H9 (cell line): ENCODE results near the gene MEA1. TPM values are rescaled to one million over a fixed set of nuclear protein-coding genes. Genes with fewer than 3 reads are reported as not detected.

Experiments
- DNase-seq: peaks from one replicate; pipeline ENCODE4 v3.0.0-alpha.2; 2017
- H2AFZ ChIP-seq: one replicate; pipeline ENCODE4 v1.6.1; 2013; ENCODE audit warnings: mild to moderate bottlenecking, low read length, control low read depth, moderate library complexity
- H2AK5ac ChIP-seq: 2 replicates; pipeline ENCODE4 v1.6.1; 2013; ENCODE audit warnings: low read length, control low read depth, mixed read lengths; ENCODE audit not compliant: insufficient read length
- H2BK120ac ChIP-seq: one replicate; pipeline ENCODE4 v1.6.1; 2013; ENCODE audit warnings: low read depth, mild to moderate bottlenecking, low read length, control low read depth, inconsistent platforms; ENCODE audit not compliant: poor library complexity, severe bottlenecking
- H2BK12ac ChIP-seq: 2 replicates; pipeline ENCODE4 v1.6.1; 2013; ENCODE audit warnings: low read length, control low read depth, mixed read lengths, low read depth; ENCODE audit not compliant: insufficient read length
- H2BK15ac ChIP-seq: 2 replicates; pipeline ENCODE4 v1.6.1; 2013; ENCODE audit warnings: low read depth, low read length, control low read depth
- H2BK20ac ChIP-seq: one replicate; pipeline ENCODE4 v1.6.1; 2013; ENCODE audit warnings: low read depth, mild to moderate bottlenecking, low read length, control low read depth, inconsistent platforms; ENCODE audit not compliant: poor library complexity, severe bottlenecking
- H2BK5ac ChIP-seq: 2 replicates; pipeline ENCODE4 v1.6.1; 2013; ENCODE audit warnings: low read length, control low read depth, mixed read lengths; ENCODE audit not compliant: insufficient read length
- H3K14ac ChIP-seq: 2 replicates; pipeline ENCODE4 v1.6.1; 2013; ENCODE audit warnings: low read length, control low read depth; ENCODE audit not compliant: insufficient read depth
- H3K18ac ChIP-seq: 2 replicates; pipeline ENCODE4 v1.6.1; 2013; ENCODE audit warnings: low read depth, mild to moderate bottlenecking, mixed read lengths, low read length, control low read depth; ENCODE audit not compliant: insufficient read length
- H3K23ac ChIP-seq: 2 replicates; pipeline ENCODE4 v1.6.1; 2013; ENCODE audit warnings: low read length, control low read depth, mixed read lengths, low read depth; ENCODE audit not compliant: insufficient read length
- H3K23me2 ChIP-seq: 2 replicates; pipeline ENCODE4 v1.6.1; 2013; ENCODE audit warnings: low read depth, mild to moderate bottlenecking, mixed read lengths, low read length, control low read depth; ENCODE audit not compliant: insufficient read length, poor library complexity, severe bottlenecking
- H3K27ac ChIP-seq: 2 replicates; pipeline ENCODE4 v1.5.1; 2013; ENCODE audit warnings: low read length, control low read depth, mixed read lengths, low read depth; ENCODE audit not compliant: insufficient read length
- H3K27me3 ChIP-seq: 2 replicates; pipeline ENCODE4 v1.6.1; 2013; ENCODE audit warnings: low read length, control low read depth, inconsistent platforms; ENCODE audit not compliant: insufficient read depth
- H3K4ac ChIP-seq: 2 replicates; pipeline ENCODE4 v1.6.1; 2013; ENCODE audit warnings: low read depth, mild to moderate bottlenecking, control low read depth, inconsistent platforms, low read length, moderate library complexity
- H3K4me1 ChIP-seq: 2 replicates; pipeline ENCODE4 v1.6.1; 2013; ENCODE audit warnings: low read length, control low read depth, inconsistent platforms; ENCODE audit not compliant: insufficient read depth
- H3K4me2 ChIP-seq: 2 replicates; pipeline ENCODE4 v1.6.1; 2013; ENCODE audit warnings: low read length, control low read depth, mixed read lengths; ENCODE audit not compliant: insufficient read length, insufficient read depth
- H3K56ac ChIP-seq: 2 replicates; pipeline ENCODE4 v1.6.1; 2013; ENCODE audit warnings: low read depth, mild to moderate bottlenecking, mixed read lengths, low read length, control low read depth; ENCODE audit not compliant: insufficient read length
- H3K79me1 ChIP-seq: 2 replicates; pipeline ENCODE4 v1.6.1; 2013; ENCODE audit warnings: low read depth, mild to moderate bottlenecking, moderate library complexity, low read length, control low read depth, inconsistent platforms; ENCODE audit not compliant: insufficient read depth, poor library complexity, severe bottlenecking
- H3K79me2 ChIP-seq: 2 replicates; pipeline ENCODE4 v1.6.1; 2013; ENCODE audit warnings: low read length, control low read depth, inconsistent platforms; ENCODE audit not compliant: insufficient read depth
- H3K9ac ChIP-seq: 2 replicates; pipeline ENCODE4 v1.6.1; 2013; ENCODE audit warnings: low read length, control low read depth, mixed read lengths; ENCODE audit not compliant: insufficient read length; ENCODE audit errors: extremely low read depth
- H3K9me3 ChIP-seq: one replicate; pipeline ENCODE4 v1.6.1; 2013; ENCODE audit warnings: low read depth, low read length, inconsistent platforms; ENCODE audit not compliant: control insufficient read depth
- H3T11ph ChIP-seq: one replicate; pipeline ENCODE4 v1.6.1; 2013; ENCODE audit warnings: mild to moderate bottlenecking, low read length, control low read depth, inconsistent platforms
- H4K20me1 ChIP-seq: one replicate; pipeline ENCODE4 v1.6.1; 2013; ENCODE audit not compliant: control insufficient read depth, insufficient read length, insufficient read depth
- H4K5ac ChIP-seq: 2 replicates; pipeline ENCODE4 v1.6.1; 2013; ENCODE audit warnings: low read depth, mild to moderate bottlenecking, mixed read lengths, low read length, control low read depth; ENCODE audit not compliant: insufficient read length
- H4K8ac ChIP-seq: replicated peaks from 2 replicates; pipeline ENCODE4 v1.6.1; 2013; ENCODE audit warnings: low read length, control low read depth, mixed read lengths, low read depth; ENCODE audit not compliant: insufficient read length
- H4K91ac ChIP-seq: 2 replicates; pipeline ENCODE4 v1.6.1; 2013; ENCODE audit warnings: low read depth, mild to moderate bottlenecking, moderate library complexity, mixed read lengths, low read length, control low read depth; ENCODE audit not compliant: insufficient read length
- H3K27ac Mint-ChIP-seq, 3 experiments: 2 replicates in 2 of 3; 3 replicates in 1 of 3; pipeline ENCODE4 v1.8.0; 2020 to 2021; ENCODE audit warnings: mixed read lengths in 3 of 3, mild to moderate bottlenecking in 1 of 3, moderate library complexity in 1 of 3
- H3K27me3 Mint-ChIP-seq: 2 replicates; pipeline ENCODE4 v1.8.0; 2021; ENCODE audit warnings: low read depth, mild to moderate bottlenecking, moderate library complexity, mixed read lengths
- H3K36me3 Mint-ChIP-seq, 3 experiments: 2 replicates in 2 of 3; 3 replicates in 1 of 3; pipeline ENCODE4 v1.8.0; 2020 to 2021; ENCODE audit warnings: low read depth in 3 of 3, mixed read lengths in 3 of 3; ENCODE audit not compliant: insufficient read depth in 1 of 3
- H3K4me1 Mint-ChIP-seq, 2 experiments: 2 replicates each; pipeline ENCODE4 v1.8.0; 2020; ENCODE audit warnings: mixed read lengths in 2 of 2
- H3K4me3 Mint-ChIP-seq, 2 experiments: 2 replicates in 1 of 2; 3 replicates in 1 of 2; pipeline ENCODE4 v1.8.0; 2020 to 2021; ENCODE audit warnings: mild to moderate bottlenecking in 2 of 2, mixed read lengths in 2 of 2, moderate library complexity in 1 of 2
- H3K9me3 Mint-ChIP-seq, 2 experiments: 2 replicates in 1 of 2; 3 replicates in 1 of 2; pipeline ENCODE4 v1.8.0; 2020; ENCODE audit warnings: mild to moderate bottlenecking in 2 of 2, mixed read lengths in 2 of 2, moderate library complexity in 1 of 2
- CTCF ChIP-seq: fragments of 200-600 bp; sonication (generic); conservative IDR thresholded peaks from 3 replicates; pipeline ENCODE4 v1.8.0; 2021; ENCODE audit warnings: antibody characterized with exemption, mild to moderate bottlenecking
- WGBS: extraction: QIAGEN DNeasy Blood & Tissue Kit; methylation state at CpG from one replicate; pipeline ENCODE4 v1.1.7; 2013; ENCODE audit warnings: missing lambda C conversion rate, low lambda C conversion rate, mixed read lengths; ENCODE audit not compliant: insufficient read length; ENCODE audit errors: extremely low coverage; 5-methylcytosine and 5-hydroxymethylcytosine counted together
- total RNA-seq: library from RNA; stranded (reverse); gene quantifications from 2 replicates; pipeline ENCODE4 v1.2.1, GENCODE V29; 2021

MEA1 gene
- total RNA-seq, 1 experiment from 2014 or later: 113 TPM

GRCh38 chr6:43016943-43017334, 3.2 kb upstream of the MEA1 start:
- H4K5ac ChIP-seq: no peak overlapping the region
- H3K18ac ChIP-seq: no peak overlapping the region
- H3K27me3 ChIP-seq: no peaks in the 10 kb centered on the region
- Mint-ChIP-seq H3K27ac (no peak overlapping the region), H3K4me3 (no peak overlapping the region; a peak in 1 of 5 replicates), H3K27me3 (no peaks in the 10 kb centered on the region), H3K9me3 (no peaks in the 10 kb centered on the region; a peak in 1 of 5 replicates), H3K36me3 (peaks cover 19 to 55% (median 53%) of the 10 kb centered on the region in 3 experiments), H3K4me1 (peaks cover 21 to 41% of the 10 kb centered on the region in 2 experiments)
- H3K79me2 ChIP-seq: peaks cover 9% of the 10 kb centered on the region; the same call in 1 of the 2 replicates
- H3K27ac ChIP-seq: no peak overlapping the region
- H3K56ac ChIP-seq: no peak overlapping the region
- H3K9ac ChIP-seq: no peak overlapping the region
- no peaks in the 10 kb centered on the region for H4K20me1 ChIP-seq
- H2BK15ac ChIP-seq: no peak overlapping the region
- H3T11ph ChIP-seq: no peak overlapping the region
- H2AK5ac ChIP-seq: no peak overlapping the region
- no CpG with 5 or more reads among the region's 12 CpGs for WGBS
- H3K4ac ChIP-seq: no peak overlapping the region
- H2BK12ac ChIP-seq: no peak overlapping the region
- H4K8ac ChIP-seq: no peak overlapping the region
- DNase-seq: no peak
- H3K23me2 ChIP-seq: peaks cover 11% of the 10 kb centered on the region
- H2BK5ac ChIP-seq: no peak overlapping the region
- H2AFZ ChIP-seq: no peak overlapping the region
- no peaks in the 10 kb centered on the region for H3K79me1 ChIP-seq
- no peak for TF ChIP-seq CTCF
- no peak overlapping the region for H3K14ac ChIP-seq
- H2BK20ac ChIP-seq: no peak overlapping the region
- H4K91ac ChIP-seq: no peak overlapping the region
- no peak overlapping the region for H3K4me2 ChIP-seq
- H3K4me1 ChIP-seq: peaks cover 2% of the 10 kb centered on the region; the same call in 1 of the 2 replicates
- no peak overlapping the region for H2BK120ac ChIP-seq
- no peaks in the 10 kb centered on the region for H3K9me3 ChIP-seq
- no peak overlapping the region for H3K23ac ChIP-seq
